Stimulated activated naive CD8-positive, alpha-beta T cell treated with anti-CD3 and anti-CD28 coated beads, Interleukin-15, amount 100 ng/mL, for 72 hours (primary cell): Measurements from ENCODE around the gene NFS1.
"Not testable (repeated sequence)": the region's sequence is repeated elsewhere in the genome, so short reads cannot be mapped to it uniquely, and the experiment has no call there.

Experiments
- ATAC-seq: fragments of 150-1000 bp; cut with Tn5 transposase; 2 replicates; pipeline ENCODE4 v1.10.0; 2021; ENCODE audit warnings: mild to moderate bottlenecking, moderate library complexity
- DNase-seq, 2 donors: peaks; one replicate each; pipeline ENCODE4 v3.0.0; 2021 to 2022
- H3K27ac Mint-ChIP-seq, 2 donors: one replicate each; pipeline ENCODE4 v1.8.0; 2022; ENCODE audit warnings: mild to moderate bottlenecking in 2 of 2, mixed read lengths in 2 of 2, moderate library complexity in 2 of 2
- H3K27me3 Mint-ChIP-seq: one replicate; pipeline ENCODE4 v1.8.0; 2022; ENCODE audit warnings: mixed read lengths
- H3K4me1 Mint-ChIP-seq: one replicate; pipeline ENCODE4 v1.8.0; 2022; ENCODE audit warnings: mild to moderate bottlenecking, mixed read lengths
- H3K4me3 Mint-ChIP-seq, 2 donors: one replicate each; pipeline ENCODE4 v1.8.0; 2022; ENCODE audit warnings: mild to moderate bottlenecking in 2 of 2, mixed read lengths in 2 of 2, moderate library complexity in 1 of 2
- H3K9me3 Mint-ChIP-seq, 2 donors: one replicate each; pipeline ENCODE4 v1.8.0; 2022; ENCODE audit warnings: mixed read lengths in 2 of 2

NFS1 gene

DNA sequence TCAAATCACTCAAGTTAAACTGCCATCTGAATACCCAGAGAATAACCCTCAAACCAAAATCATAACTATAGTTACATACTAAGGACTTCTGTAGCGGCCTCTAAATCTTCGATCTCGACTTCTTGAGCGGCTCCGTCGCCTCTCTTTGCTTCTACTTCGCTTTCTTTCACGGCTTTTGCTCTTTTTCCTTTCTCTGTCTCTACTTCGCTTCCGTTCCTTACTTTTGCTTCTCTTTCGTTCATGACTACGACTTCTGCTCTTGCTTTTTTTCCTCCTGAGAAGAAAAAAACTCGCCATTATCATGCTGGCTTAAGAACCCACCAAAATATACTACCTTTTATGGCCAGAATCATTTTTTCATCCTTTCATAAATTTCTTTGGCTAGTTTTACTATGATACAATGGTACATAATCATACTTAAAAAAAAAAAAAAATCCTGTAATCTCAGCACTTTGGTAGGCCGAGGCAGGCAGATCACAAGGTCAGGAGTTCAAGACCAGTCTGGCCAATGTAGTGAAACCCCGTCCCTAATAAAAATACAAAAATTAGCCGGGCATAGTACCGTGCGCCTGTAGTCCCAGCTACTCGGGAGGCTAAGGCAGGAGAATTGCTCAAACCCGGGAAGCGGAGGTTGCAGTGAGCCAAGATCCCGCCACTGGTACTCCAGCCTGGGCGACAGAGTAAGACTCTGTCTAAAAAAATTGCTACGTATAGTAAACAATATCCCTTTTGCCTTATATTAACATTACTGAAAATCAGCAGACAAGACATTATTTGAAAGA is 32.9 kb upstream of the NFS1 start:
- no peaks in the 10 kb centered on the region for H3K27me3 Mint-ChIP-seq
- DNase-seq (no peak), ATAC-seq (no peak)
- H3K4me1 Mint-ChIP-seq: peaks cover 56% of the 10 kb centered on the region
- no peaks in the 10 kb centered on the region for H3K9me3 Mint-ChIP-seq
- peak overlapping the region in 1 of 2 donors; percentile 3 for H3K27ac Mint-ChIP-seq
- H3K4me3 Mint-ChIP-seq: peak overlapping the region; percentile 44 to 58

- ATAC-seq (no peak), DNase-seq (no peak)
- Mint-ChIP-seq H3K4me3 (peak overlapping the region in 1 of 2 donors; percentile 58), H3K27me3 (no peaks in the 10 kb centered on the region), H3K9me3 (no peaks in the 10 kb centered on the region), H3K27ac (no peak overlapping the region), H3K4me1 (peaks cover 56% of the 10 kb centered on the region)
Observed at GRCh38 chr20:35731469-35731788, 32.3 kb upstream of the NFS1 start.

DNA sequence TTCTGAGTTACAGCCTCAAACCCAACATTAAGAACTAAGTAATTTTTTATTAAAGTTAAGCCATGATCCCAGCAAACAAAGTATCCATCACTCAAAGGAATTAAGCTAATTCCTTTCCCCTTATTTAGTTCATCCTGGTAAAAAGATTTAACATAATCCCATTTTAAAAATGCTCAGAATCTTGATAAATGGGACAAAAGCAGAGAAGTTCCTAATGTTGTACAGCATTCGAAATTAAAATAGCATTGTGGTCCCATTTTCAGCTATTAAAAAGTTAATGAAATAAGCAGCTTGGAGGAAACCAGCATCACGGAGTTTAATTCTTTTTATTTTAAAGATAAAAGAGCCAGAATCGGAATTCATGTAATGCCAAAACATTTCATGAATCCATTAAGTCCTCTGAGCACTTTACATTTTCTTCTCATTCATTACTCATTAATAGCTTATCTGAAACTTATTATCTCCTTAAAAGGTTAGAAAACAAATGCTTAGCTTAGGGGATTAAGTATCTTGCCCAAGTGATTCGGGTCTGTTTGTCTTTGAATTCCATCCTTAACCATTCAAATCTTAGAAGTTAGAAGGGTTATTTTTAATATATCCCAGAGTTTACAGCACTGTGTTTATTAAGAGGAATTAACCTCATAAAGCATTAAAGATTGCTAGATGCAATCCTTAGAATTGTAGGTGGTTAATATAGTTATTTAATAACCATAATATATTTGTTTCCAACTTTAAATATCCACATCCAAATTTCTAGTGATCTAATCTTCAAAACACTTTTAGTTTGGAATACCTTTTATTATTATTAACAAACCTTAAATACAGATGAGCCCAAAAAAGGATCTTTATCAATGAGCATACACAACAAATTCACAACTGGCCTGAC is 31.7 kb upstream of the NFS1 start:
- no peak for ATAC-seq
- Mint-ChIP-seq H3K4me1 (peaks cover 56% of the 10 kb centered on the region), H3K9me3 (no peaks in the 10 kb centered on the region), H3K27me3 (no peaks in the 10 kb centered on the region), H3K4me3 (no peak overlapping the region), H3K27ac (peak overlapping the region in 1 of 2 donors; percentile 42)
- no peak for DNase-seq

DNA sequence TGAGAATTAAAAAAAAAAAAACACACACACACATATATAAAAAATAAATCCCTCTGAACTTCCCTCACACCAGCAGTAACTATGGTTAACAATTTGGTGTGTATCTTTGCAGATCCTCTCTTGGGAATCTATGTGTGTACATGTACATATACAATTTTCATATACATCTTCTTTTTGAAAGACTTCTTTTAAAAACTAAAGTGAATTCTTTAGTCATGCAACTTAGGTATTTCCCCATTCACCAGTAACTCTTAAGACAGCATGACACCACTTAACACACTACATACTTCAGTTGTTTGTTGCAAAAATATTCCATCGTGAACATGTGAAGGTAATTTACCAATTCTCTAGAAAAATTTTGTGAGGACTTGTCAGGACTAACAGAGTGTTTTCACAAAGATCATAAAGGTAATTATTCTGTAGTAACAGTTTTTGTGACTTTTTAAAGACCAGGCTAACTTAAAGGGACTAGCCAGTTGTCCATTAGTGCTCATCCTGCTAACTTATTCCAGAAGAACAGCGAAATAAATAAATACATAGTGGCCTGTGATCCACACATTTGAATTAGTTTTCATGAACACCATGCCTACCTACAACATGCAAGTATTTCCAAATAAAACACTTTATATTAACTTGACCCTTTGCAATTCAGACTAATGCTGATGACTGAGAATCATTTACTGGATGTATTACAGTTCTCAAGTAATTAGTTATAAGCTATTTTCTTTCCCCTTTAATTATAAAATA is 30.9 kb upstream of the NFS1 start:
- no peak for DNase-seq
- Mint-ChIP-seq H3K27ac (peak overlapping the region in 1 of 2 donors; percentile 72), H3K9me3 (no peaks in the 10 kb centered on the region), H3K27me3 (no peaks in the 10 kb centered on the region), H3K4me3 (peak overlapping the region in 1 of 2 donors; percentile 26), H3K4me1 (peaks cover 58% of the 10 kb centered on the region)
- no peak for ATAC-seq

DNA sequence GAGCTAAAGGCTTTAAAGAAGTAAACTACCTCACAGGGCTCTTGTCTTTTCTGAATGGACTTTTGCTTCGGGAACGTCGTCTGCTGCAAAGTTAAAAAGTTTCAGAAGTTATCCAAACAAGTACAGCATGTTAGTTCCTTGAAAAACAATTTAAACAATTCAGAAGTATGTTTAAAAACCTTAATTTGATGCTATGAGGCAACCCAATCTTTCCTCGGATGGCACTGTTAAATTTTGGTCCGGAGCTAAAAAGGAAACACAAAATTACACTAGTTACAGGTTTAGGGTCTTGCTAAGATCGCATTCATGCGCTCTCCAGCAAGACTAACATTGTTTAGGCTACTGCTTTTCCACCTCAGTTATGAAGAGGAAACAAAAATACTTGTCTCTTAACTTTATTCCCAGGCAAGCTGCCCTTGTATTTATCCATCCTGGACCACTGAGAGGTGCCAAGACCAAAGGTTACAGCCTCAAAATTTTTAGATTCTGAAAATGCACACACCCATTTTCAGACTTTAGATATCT is 30.2 kb upstream of the NFS1 start:
- H3K4me1 Mint-ChIP-seq: peaks cover 53% of the 10 kb centered on the region
- H3K27ac Mint-ChIP-seq: no peak overlapping the region
- no peaks in the 10 kb centered on the region for H3K9me3 Mint-ChIP-seq
- H3K4me3 Mint-ChIP-seq: no peak overlapping the region
- no peaks in the 10 kb centered on the region for H3K27me3 Mint-ChIP-seq
- DNase-seq: no peak
- no peak for ATAC-seq

DNA sequence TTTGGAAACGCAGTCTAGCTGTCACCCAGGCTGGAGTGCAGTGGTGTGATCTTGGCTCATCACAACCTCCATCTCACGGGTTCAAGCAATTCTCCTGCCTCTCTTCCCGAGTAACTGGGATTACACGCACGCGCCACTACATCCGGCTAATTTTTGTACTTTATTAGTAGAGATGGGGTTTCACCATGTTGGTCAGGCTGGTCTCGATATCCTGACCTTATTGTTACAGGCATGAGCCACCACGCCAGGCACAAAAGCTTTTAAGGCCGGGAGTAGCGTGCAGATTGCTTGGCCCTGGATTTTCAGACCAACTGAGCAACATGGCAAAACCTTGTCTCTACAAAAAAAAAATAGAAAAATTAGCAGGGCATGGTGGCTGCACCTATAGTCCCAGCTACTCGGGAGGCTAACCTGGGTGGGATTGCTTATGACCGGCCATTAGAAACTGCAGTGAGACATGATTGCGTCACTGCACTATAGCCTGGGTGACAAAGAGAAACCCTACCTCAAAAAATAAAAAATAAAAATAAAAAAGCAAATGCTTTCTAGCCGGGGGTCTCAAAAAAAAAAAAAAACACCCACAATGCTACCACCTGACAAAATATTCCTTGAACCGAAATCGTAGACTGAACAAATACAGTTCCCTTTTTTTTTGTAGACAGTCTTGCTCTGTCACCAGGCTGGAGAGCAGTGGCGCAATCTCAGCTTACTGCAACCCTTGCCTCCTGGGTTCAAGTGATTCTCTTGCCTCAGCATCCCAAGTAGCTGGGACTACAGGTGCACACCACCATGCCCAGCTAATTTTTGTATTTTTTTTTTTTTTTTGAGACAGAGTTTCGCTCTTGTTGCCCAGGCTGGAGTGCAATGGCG is 27.9 kb upstream of the NFS1 start:
- Mint-ChIP-seq H3K4me1 (peaks cover 53% of the 10 kb centered on the region), H3K27me3 (no peaks in the 10 kb centered on the region), H3K9me3 (no peaks in the 10 kb centered on the region), H3K4me3 (no peak overlapping the region), H3K27ac (peak overlapping the region in 1 of 2 donors; percentile 96)
- ATAC-seq: no peak
- DNase-seq: no peak

DNA sequence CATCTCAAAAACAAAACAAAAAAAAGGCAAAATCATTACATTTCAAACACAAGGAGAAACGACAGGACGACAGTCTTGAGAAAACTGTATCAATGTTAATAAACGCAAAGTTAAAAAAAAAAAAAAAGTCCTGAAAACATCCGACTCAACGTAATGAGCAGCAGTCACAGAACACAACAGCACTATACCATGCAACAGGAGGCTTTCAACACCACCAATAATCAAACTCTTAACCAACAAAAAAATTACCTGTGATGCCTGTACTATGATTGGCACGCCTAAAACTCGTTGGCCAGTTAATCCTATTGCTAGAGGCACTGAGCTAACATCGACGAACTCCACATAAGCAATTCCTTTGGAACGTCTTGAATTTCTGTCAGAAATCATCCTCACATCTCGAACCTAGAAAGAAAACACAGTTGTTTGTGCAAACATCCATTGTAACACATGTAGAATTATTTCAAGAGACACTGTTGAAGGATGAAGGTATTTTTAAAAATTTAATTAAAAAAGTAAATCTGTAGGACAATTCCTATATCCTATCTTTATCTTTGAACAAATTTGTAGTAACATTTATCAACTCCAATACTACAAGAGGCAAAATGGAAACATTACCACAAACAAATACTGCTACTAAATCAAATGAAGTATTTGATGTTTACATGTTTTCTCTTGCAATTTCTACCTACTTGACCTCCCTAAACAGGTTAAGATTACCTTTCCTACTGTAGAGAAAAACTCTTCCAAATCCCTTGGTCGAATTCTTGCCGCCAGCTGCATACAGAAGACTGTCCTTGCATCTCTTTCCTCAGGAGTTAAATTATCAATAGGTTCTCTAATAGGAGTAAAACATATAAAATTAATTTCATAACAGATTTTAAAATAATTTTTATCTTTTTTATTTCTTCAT is 25.4 kb upstream of the NFS1 start:
- Mint-ChIP-seq H3K4me1 (peaks cover 56% of the 10 kb centered on the region), H3K9me3 (no peaks in the 10 kb centered on the region), H3K27ac (peak overlapping the region in 1 of 2 donors; percentile 49), H3K4me3 (no peak overlapping the region), H3K27me3 (no peaks in the 10 kb centered on the region)
- DNase-seq: no peak
- no peak for ATAC-seq

GRCh38 chr20:35723652-35724320 is 24.6 kb upstream of the NFS1 start:
- H3K27ac Mint-ChIP-seq, H3K27me3 Mint-ChIP-seq, DNase-seq, H3K9me3 Mint-ChIP-seq, ATAC-seq, H3K4me3 Mint-ChIP-seq: not testable (repeated sequence)
- H3K4me1 Mint-ChIP-seq: peaks cover 56% of the 10 kb centered on the region

DNA sequence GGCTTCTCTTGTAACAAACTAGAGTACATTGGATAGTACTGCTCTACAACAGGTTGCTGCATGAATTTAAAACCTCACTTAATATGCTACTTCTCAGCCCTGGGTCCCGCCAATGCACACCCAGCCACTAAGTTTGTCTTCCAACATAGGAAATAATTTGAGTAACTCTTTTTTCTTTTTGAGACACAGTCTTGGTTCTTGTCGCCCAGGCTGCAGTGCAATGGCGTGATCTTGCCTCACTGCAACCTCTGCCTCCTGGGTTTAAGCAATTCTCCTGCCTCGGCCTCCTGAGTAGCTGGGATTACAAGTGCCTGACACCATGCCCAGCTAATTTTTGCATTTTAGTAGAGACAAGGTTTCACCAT is 24.1 kb upstream of the NFS1 start:
- Mint-ChIP-seq H3K27ac (peak overlapping the region in 1 of 2 donors; percentile 65), H3K4me1 (peaks cover 58% of the 10 kb centered on the region)
- H3K4me3 Mint-ChIP-seq, DNase-seq, H3K9me3 Mint-ChIP-seq, H3K27me3 Mint-ChIP-seq: not testable (repeated sequence)
- ATAC-seq: peak; percentile 33

- no peaks in the 10 kb centered on the region for H3K27me3 Mint-ChIP-seq
- no peaks in the 10 kb centered on the region for H3K9me3 Mint-ChIP-seq
- ATAC-seq (no peak), DNase-seq (no peak)
- H3K27ac Mint-ChIP-seq: no peak overlapping the region
- H3K4me1 Mint-ChIP-seq: peaks cover 59% of the 10 kb centered on the region
- no peak overlapping the region for H3K4me3 Mint-ChIP-seq
Observed at GRCh38 chr20:35721621-35722020, 22.5 kb upstream of the NFS1 start.

GRCh38 chr20:35721219-35721618 is 22.1 kb upstream of the NFS1 start:
- ATAC-seq (no peak), DNase-seq (no peak)
- Mint-ChIP-seq H3K9me3 (no peaks in the 10 kb centered on the region), H3K4me1 (peaks cover 57% of the 10 kb centered on the region), H3K27ac (no peak overlapping the region), H3K27me3 (no peaks in the 10 kb centered on the region), H3K4me3 (no peak overlapping the region)

- Mint-ChIP-seq H3K4me3 (no peak overlapping the region), H3K27me3 (no peaks in the 10 kb centered on the region), H3K27ac (peak overlapping the region in 1 of 2 donors; percentile 42), H3K9me3 (no peaks in the 10 kb centered on the region), H3K4me1 (peaks cover 60% of the 10 kb centered on the region)
- no peak for ATAC-seq
- no peak for DNase-seq
Observed at GRCh38 chr20:35720165-35721123, 21.3 kb upstream of the NFS1 start.

- H3K27ac Mint-ChIP-seq: no peak overlapping the region
- H3K9me3 Mint-ChIP-seq: no peaks in the 10 kb centered on the region
- H3K4me3 Mint-ChIP-seq: no peak overlapping the region
- ATAC-seq (no peak), DNase-seq (no peak)
- peaks cover 61% of the 10 kb centered on the region for H3K4me1 Mint-ChIP-seq
- H3K27me3 Mint-ChIP-seq: no peaks in the 10 kb centered on the region
Observed at GRCh38 chr20:35719717-35720116, 20.6 kb upstream of the NFS1 start.
